ENCODE results near the gene TMEM119.
"Not testable (repeated sequence)": the region's sequence is repeated elsewhere in the genome, so short reads cannot be mapped to it uniquely, and the experiment has no call there.

DNA sequence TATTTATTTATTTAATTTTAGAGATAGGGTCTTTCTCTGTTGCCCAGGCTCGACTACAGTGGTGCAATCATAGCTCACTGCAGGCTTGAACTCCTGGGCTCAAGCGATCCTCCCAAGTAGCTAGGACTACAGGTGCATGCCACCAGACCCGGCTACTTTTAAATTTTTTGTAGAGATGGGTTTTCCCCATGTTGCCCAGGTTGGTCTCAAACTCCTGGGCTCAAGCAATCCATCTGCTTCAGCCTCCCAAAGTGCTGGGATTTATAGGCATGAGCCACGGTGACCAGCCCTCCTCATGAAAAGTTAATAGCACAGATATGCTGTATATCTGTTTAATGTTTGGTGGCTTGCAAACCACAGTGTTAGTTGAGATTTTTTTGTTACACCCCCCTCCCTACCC, 33.4 kb upstream of the TMEM119 start:
- TF ChIP-seq ZNF12 (CRISPR knock-in tag; IDR thresholded peaks at IDR 0.05): not testable (repeated sequence)
- TF ChIP-seq, protein P1, sequence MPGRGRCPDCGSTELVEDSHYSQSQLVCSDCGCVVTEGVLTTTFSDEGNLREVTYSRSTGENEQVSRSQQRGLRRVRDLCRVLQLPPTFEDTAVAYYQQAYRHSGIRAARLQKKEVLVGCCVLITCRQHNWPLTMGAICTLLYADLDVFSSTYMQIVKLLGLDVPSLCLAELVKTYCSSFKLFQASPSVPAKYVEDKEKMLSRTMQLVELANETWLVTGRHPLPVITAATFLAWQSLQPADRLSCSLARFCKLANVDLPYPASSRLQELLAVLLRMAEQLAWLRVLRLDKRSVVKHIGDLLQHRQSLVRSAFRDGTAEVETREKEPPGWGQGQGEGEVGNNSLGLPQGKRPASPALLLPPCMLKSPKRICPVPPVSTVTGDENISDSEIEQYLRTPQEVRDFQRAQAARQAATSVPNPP (IDR thresholded peaks at IDR 0.05; ENCODE audit: borderline replicate concordance, insufficient read depth, insufficient read length): not testable (repeated sequence)
